ENCODE measurements around the gene LCORL. TPM values are rescaled to one million over a fixed set of nuclear protein-coding genes. Genes with fewer than 3 reads are reported as not detected.

The LCORL gene
- total and polyA plus RNA-seq, 2 of the 4 experiments (the other 2 are of a cell fraction): 2.1 to 5.0 TPM

- peak; percentile 14 for DNase-seq
- no peak overlapping the region for H3K14ac ChIP-seq (replicated peaks; ENCODE audit: low read depth, low read length)
- no peak overlapping the region for H3K27ac ChIP-seq (ENCODE audit: insufficient read depth, low read length)
- H3K36me3 ChIP-seq (ENCODE audit: control insufficient read depth, insufficient read depth, low read length): no peaks in the 10 kb centered on the region
- dilution Hi-C loops (cut with HindIII; ENCODE audit: low sequenced_read_pairs, unreplicated experiment) (no loop called here), in situ Hi-C loops (cut with MboI; ENCODE audit: low sequenced_read_pairs) (no loop called here), intact Hi-C loops (cut with micrococcal nuclease) (loop anchor here (1.0 to 10.0 kb wide), 3 partner anchors 119 to 659 kb away; partner anchors contain the start of genes DCAF16 and NCAPG)
- ATAC-seq (ENCODE audit: low read depth): no peak
- no peak overlapping the region for H2BK20ac ChIP-seq (ENCODE audit: low read depth, low read length)
- no peak overlapping the region for H3K4me3 ChIP-seq (ENCODE audit: insufficient read depth, low read depth, low read length)
- H2BK5ac ChIP-seq (ENCODE audit: low read depth, low read length, poor library complexity, severe bottlenecking): no peak overlapping the region
- POLR2A ChIA-PET (ENCODE audit: unreplicated experiment): no interaction called here
- H2BK15ac ChIP-seq (ENCODE audit: low read depth, low read length): no peak overlapping the region
- CTCF ChIA-PET: interaction anchor here (0.6 kb wide), 1 partner anchor 50 kb away, joined by 3 read pairs; no protein-coding TSS in a partner anchor
- no peak overlapping the region for H3K56ac ChIP-seq (ENCODE audit: extremely low read depth, insufficient read depth, low read length)
- TF ChIP-seq CTCF (conservative IDR thresholded peaks at IDR 0.05; ENCODE audit: low read depth, low read length): peak; percentile 52
- peak; percentile 54 for TF ChIP-seq RAD21 (IDR thresholded peaks at IDR 0.05; ENCODE audit: low read length)
- TF ChIP-seq MXI1 (IDR thresholded peaks at IDR 0.05; ENCODE audit: borderline replicate concordance, low read depth, low read length): no peak
- no peak for TF ChIP-seq RFX5 (IDR thresholded peaks at IDR 0.05; ENCODE audit: low read depth, low read length)
- TF ChIP-seq SMC3 (IDR thresholded peaks at IDR 0.05; ENCODE audit: low read depth, low read length): peak; percentile 50; the same call in 1 of the 2 replicates
- no peak for TF ChIP-seq FOS (IDR thresholded peaks at IDR 0.05; ENCODE audit: low read depth, low read length)
- TF ChIP-seq BHLHE40 (IDR thresholded peaks at IDR 0.05; ENCODE audit: low read depth, low read length): no peak
- no peak for TF ChIP-seq RCOR1 (IDR thresholded peaks at IDR 0.05; ENCODE audit: insufficient replicate concordance, low read length)
- TF ChIP-seq CHD1 (IDR thresholded peaks at IDR 0.05; ENCODE audit: low read depth, low read length): no peak
- no peak overlapping the region for H2AK5ac ChIP-seq (ENCODE audit: low read depth, low read length)
- H2BK120ac ChIP-seq (ENCODE audit: low read depth, low read length): no peak overlapping the region
- peaks cover 0 to 3% of the 10 kb centered on the region in 2 experiments for H3K79me1 ChIP-seq (ENCODE audit: low read depth in 1 of 2, low read length in 2 of 2)
- H3K4me2 ChIP-seq (ENCODE audit: low read depth, low read length): no peak overlapping the region
- H3K4ac ChIP-seq (ENCODE audit: low read depth, low read length): no peak overlapping the region
- H3K9me3 ChIP-seq (ENCODE audit: control insufficient read depth, insufficient read depth, low read length): no peaks in the 10 kb centered on the region
- H4K20me1 ChIP-seq (ENCODE audit: insufficient read depth, low read length): no peaks in the 10 kb centered on the region
- H2AFZ ChIP-seq (replicated peaks; ENCODE audit: low read length, poor library complexity): no peak overlapping the region
- H4K91ac ChIP-seq (ENCODE audit: insufficient read depth, low read depth, low read length): no peak overlapping the region
- H3K23ac ChIP-seq (ENCODE audit: low read depth, low read length): no peak overlapping the region
- no peak overlapping the region for H4K8ac ChIP-seq (ENCODE audit: low read depth in 2 of 2, low read length in 2 of 2)
- H4K5ac ChIP-seq (ENCODE audit: low read depth, low read length): no peak overlapping the region
- no peaks in the 10 kb centered on the region for H3K4me1 ChIP-seq (ENCODE audit: control insufficient read depth, insufficient read depth, low read length)
- H3K9me1 ChIP-seq (ENCODE audit: insufficient read depth, low read length): no peaks in the 10 kb centered on the region
- no TSS peak for BruUV-seq (replicated peaks)
- no peak overlapping the region for H3K18ac ChIP-seq (ENCODE audit: low read depth, low read length)
- no peaks in the 10 kb centered on the region for H3K27me3 ChIP-seq (ENCODE audit: control insufficient read depth, insufficient read depth, low read length)
- no peak overlapping the region for H3K9ac ChIP-seq (ENCODE audit: low read depth, low read length)
- no peak overlapping the region for H2AK9ac ChIP-seq (replicated peaks; ENCODE audit: low read depth, low read length, poor library complexity)
These were observed 87.3 kb downstream of the LCORL start for GRCh38 chr4:17934286-17934685.
